ENCODE measurements around the gene RFTN1. TPM values are rescaled to one million over a fixed set of nuclear protein-coding genes. Genes with fewer than 3 reads are reported as not detected.

The RFTN1 gene
- total RNA-seq, 1 donor from 2014 or later: 0.96 TPM

DNA sequence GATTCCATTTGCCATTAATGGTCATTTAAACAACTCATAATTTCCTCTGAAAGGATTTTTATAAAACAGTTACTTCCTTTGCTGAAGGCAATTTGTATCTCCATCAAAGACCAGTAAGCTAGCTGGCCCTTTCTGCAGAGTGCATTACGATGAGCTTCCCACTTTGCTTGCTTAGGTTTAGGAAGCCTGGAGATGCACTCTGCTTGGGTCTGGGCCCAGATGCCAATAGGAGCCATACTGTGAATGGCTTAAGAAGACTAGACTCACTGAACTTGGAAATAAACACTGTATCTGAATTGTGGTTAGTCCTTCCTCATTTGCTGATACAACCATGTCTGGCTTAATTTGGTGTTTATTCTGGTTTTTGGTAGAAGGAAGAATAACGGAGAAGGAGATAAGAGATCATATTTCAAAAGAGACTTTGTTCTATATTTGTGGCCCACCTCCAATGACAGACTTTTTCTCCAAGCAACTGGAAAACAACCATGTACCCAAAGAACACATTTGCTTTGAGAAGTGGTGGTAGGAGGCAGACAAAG lies 210.4 kb downstream of the RFTN1 start:
- Mint-ChIP-seq H3K36me3 (ENCODE audit: insufficient read depth) (peaks cover 15% of the 10 kb centered on the region), H3K4me1 (ENCODE audit: low read depth) (peaks cover 2% of the 10 kb centered on the region), H3K9me3 (ENCODE audit: low read depth) (no peaks in the 10 kb centered on the region), H3K4me3 (ENCODE audit: low read depth) (no peak overlapping the region), H3K27ac (no peak overlapping the region), H3K27me3 (no peaks in the 10 kb centered on the region)
- TF ChIP-seq, protein P1, sequence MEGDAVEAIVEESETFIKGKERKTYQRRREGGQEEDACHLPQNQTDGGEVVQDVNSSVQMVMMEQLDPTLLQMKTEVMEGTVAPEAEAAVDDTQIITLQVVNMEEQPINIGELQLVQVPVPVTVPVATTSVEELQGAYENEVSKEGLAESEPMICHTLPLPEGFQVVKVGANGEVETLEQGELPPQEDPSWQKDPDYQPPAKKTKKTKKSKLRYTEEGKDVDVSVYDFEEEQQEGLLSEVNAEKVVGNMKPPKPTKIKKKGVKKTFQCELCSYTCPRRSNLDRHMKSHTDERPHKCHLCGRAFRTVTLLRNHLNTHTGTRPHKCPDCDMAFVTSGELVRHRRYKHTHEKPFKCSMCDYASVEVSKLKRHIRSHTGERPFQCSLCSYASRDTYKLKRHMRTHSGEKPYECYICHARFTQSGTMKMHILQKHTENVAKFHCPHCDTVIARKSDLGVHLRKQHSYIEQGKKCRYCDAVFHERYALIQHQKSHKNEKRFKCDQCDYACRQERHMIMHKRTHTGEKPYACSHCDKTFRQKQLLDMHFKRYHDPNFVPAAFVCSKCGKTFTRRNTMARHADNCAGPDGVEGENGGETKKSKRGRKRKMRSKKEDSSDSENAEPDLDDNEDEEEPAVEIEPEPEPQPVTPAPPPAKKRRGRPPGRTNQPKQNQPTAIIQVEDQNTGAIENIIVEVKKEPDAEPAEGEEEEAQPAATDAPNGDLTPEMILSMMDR (IDR thresholded peaks at IDR 0.05; ENCODE audit: unreplicated experiment): no peak
- no peak for DNase-seq (ENCODE audit: low spot score, unreplicated experiment)

DNA sequence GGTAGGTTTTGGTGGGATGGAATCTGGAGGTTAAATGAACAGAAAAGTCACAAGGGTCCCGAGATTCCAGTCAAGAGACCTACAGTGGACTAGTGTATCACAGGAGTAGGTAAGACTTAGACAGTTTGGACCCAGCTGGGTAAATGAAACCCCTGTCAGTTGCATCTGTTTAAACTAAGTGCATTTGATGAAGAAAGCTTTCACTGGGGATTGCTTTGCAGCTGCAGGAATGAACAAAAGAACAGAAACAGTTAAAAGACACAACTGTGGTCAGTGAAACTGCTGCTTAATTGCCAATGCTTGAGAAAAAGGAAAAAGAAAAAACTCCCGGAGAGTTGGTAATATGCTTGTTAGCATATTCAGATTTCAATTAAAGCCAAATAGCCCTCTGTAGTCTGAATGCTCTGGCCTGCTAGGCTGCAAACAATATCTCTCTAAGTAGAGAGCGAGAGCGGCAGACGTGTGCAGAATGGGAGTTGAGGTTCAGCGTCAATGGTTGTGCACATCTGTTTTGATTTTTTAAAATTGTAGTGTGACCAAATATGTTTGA lies 211.3 kb downstream of the RFTN1 start:
- DNase-seq (ENCODE audit: low spot score, unreplicated experiment): no peak
- H3K4me3 Mint-ChIP-seq (ENCODE audit: low read depth): no peak overlapping the region
- TF ChIP-seq, protein P1 (IDR thresholded peaks at IDR 0.05; ENCODE audit: unreplicated experiment): no peak
- H3K36me3 Mint-ChIP-seq (ENCODE audit: insufficient read depth): peaks cover 23% of the 10 kb centered on the region
- H3K4me1 Mint-ChIP-seq (ENCODE audit: low read depth): peaks cover 2% of the 10 kb centered on the region
- H3K27ac Mint-ChIP-seq: no peak overlapping the region
- no peaks in the 10 kb centered on the region for H3K27me3 Mint-ChIP-seq
- peaks cover under 1% of the 10 kb centered on the region for H3K9me3 Mint-ChIP-seq (ENCODE audit: low read depth)

DNA sequence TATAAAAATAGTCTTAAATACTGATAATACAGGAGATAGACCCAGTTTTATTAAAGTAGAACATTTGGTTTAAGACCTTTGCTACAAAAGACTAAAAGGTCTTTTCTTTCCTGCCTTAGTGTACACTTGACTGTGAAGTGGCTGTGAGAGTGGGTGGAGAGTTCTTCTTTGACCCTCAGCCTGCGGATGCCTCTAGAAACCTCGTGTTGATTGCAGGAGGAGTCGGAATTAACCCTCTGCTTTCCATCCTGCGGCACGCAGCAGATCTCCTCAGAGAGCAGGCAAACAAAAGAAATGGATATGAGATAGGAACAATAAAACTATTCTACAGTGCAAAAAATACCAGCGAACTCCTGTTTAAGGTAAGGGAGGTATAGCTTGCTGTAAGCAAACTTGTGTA lies 212.0 kb downstream of the RFTN1 start:
- H3K4me3 Mint-ChIP-seq (ENCODE audit: low read depth): no peak overlapping the region
- peaks cover 2% of the 10 kb centered on the region for H3K4me1 Mint-ChIP-seq (ENCODE audit: low read depth)
- peaks cover 6% of the 10 kb centered on the region for H3K9me3 Mint-ChIP-seq (ENCODE audit: low read depth)
- DNase-seq (ENCODE audit: low spot score, unreplicated experiment): no peak
- H3K27ac Mint-ChIP-seq: no peak overlapping the region
- no peaks in the 10 kb centered on the region for H3K27me3 Mint-ChIP-seq
- peaks cover 28% of the 10 kb centered on the region for H3K36me3 Mint-ChIP-seq (ENCODE audit: insufficient read depth)
- TF ChIP-seq, protein P1 (IDR thresholded peaks at IDR 0.05; ENCODE audit: unreplicated experiment): no peak

DNA sequence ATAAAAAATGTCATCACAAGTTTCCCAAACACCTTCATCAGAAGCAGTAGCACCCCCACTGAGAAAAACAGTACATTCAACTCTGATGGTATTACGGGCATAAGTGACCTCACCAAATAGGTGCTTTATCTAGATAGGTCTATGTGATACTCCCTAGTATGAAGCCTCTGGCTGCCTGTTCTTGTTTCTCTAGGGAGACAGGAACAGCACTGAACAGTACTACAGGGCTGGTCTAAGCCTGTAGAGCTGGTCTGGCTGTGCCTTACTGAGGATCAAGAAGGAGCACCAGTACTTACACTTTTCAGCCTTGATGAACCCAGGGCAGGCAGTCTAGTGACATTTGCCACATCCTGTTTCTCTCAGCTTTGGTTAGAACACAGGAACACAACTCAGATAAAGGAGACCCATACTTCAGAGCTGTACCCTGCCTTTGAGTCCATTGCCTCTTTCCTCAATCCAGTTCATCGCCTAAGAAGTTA lies 212.6 kb downstream of the RFTN1 start:
- Mint-ChIP-seq H3K36me3 (ENCODE audit: insufficient read depth) (peaks cover 34% of the 10 kb centered on the region), H3K27me3 (no peaks in the 10 kb centered on the region), H3K9me3 (ENCODE audit: low read depth) (peaks cover 9% of the 10 kb centered on the region), H3K4me3 (ENCODE audit: low read depth) (no peak overlapping the region), H3K4me1 (ENCODE audit: low read depth) (peaks cover 2% of the 10 kb centered on the region), H3K27ac (peak overlapping the region; percentile 39)
- TF ChIP-seq, protein P1 (IDR thresholded peaks at IDR 0.05; ENCODE audit: unreplicated experiment): no peak
- DNase-seq (ENCODE audit: low spot score, unreplicated experiment): no peak

DNA sequence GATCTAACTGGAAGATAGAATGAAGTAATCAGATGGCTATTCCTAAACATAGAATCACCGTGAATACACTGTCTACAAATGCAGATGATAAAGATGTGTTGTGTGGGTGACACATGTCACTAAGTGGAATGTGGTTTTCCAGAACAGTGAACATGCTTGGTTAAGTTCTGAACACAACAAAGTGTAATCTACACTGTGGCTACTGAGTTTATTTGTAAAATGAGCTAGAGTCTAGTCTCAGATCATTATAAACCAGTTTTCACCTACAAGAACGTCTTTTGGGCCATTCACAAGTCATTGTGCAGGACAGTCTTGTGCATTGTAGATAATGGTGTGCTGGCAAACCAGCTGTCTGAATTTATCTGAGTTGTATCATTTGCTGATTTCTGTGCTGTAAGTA lies 213.2 kb downstream of the RFTN1 start:
- Mint-ChIP-seq H3K9me3 (ENCODE audit: low read depth) (peaks cover 9% of the 10 kb centered on the region), H3K4me1 (ENCODE audit: low read depth) (peaks cover 2% of the 10 kb centered on the region), H3K4me3 (ENCODE audit: low read depth) (no peak overlapping the region), H3K27ac (no peak overlapping the region), H3K27me3 (no peaks in the 10 kb centered on the region), H3K36me3 (ENCODE audit: insufficient read depth) (peaks cover 40% of the 10 kb centered on the region)
- DNase-seq (ENCODE audit: low spot score, unreplicated experiment): no peak
- TF ChIP-seq, protein P1 (IDR thresholded peaks at IDR 0.05; ENCODE audit: unreplicated experiment): no peak
